Astrocyte of the spinal cord (primary cell): ENCODE results near the gene ZNF180.

Experiments
- DNase-seq: peaks from one replicate; pipeline ENCODE4 v3.0.0; 2011; ENCODE audit warnings: low read depth, low spot score
- H3K4me3 ChIP-seq: 2 replicates; pipeline ENCODE4 v1.5.1; 2011; ENCODE audit warnings: low read depth, mild to moderate bottlenecking, low read length, moderate library complexity
- CTCF ChIP-seq: IDR thresholded peaks from 2 replicates; pipeline ENCODE4 v1.5.1; 2012; ENCODE audit warnings: low read depth, mild to moderate bottlenecking, low read length, inconsistent platforms
- in situ Hi-C: cut with HindIII; loops from 2 replicates; pipeline ENCODE4 v1.10.0; 2017; ENCODE audit warnings: low sequenced_read_pairs

ZNF180 gene

GRCh38 chr19:44499962-44500949 lies at the start of gene ZNF180:
Gene ZNF180 (minus strand): TSS chr19:44500522. CDS start chr19:44497334, 3,188 bp downstream.
- TF ChIP-seq CTCF, result peak; percentile 40
- H3K4me3 ChIP-seq, result peak within 1 kb of the TSS; percentile 82
- DNase-seq, result peak; percentile 97
- in situ Hi-C loops, result no loop called here

- in situ Hi-C loops, result no loop called here
- DNase-seq, result no peak
- H3K4me3 ChIP-seq, result no peak overlapping the region
- TF ChIP-seq CTCF, result no peak
These were observed 49.2 kb upstream of the ZNF180 start for GRCh38 chr19:44549507-44549906.

GRCh38 chr19:44548736-44549135 lies 48.4 kb upstream of the ZNF180 start:
- in situ Hi-C loops, result no loop called here
- no peak overlapping the region for H3K4me3 ChIP-seq
- peak; percentile 41 for DNase-seq
- TF ChIP-seq CTCF, result no peak

- in situ Hi-C loops, result no loop called here
- no peak for DNase-seq
- no peak for TF ChIP-seq CTCF
These were observed 43.7 kb upstream of the ZNF180 start for GRCh38 chr19:44544031-44544430.

GRCh38 chr19:44542671-44543070 lies 42.3 kb upstream of the ZNF180 start:
- no peak overlapping the region for H3K4me3 ChIP-seq

More at GRCh38 chr19:44544031-44544430, 43.7 kb upstream of the ZNF180 start:
- no peak overlapping the region for H3K4me3 ChIP-seq

DNA sequence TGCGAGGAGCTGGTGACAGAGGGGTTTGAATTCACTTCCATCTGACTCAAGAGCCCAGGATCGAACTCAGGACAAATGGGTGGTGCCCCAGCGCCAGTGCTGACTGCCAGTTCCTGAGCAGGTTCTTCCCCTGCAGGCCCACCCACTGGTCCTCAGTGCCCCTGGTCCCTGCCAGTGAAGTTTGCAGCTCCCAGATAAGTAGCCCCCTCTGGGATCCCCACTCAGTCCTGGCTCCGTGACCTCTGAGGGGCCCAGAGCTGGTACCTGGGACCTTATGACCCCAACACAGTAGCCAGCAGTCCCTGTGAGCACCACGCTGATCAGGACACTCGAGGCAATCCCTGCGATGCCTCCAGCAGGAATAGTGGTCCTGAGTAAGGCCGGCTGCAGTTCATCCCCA lies 40.4 kb upstream of the ZNF180 start:
- in situ Hi-C loops, result no loop called here
- no peak for TF ChIP-seq CTCF
- H3K4me3 ChIP-seq, result no peak overlapping the region
- no peak for DNase-seq

More at GRCh38 chr19:44542671-44543070, 42.3 kb upstream of the ZNF180 start:
- in situ Hi-C loops, result no loop called here
- DNase-seq, result no peak
- no peak for TF ChIP-seq CTCF
